Activated gamma-delta T cell treated with anti-CD3 and anti-CD28 coated beads, Interleukin-2, amount 50 U/mL, for 16 hours (primary cell): ENCODE results near the gene ZMYND15.

Experiments used
- DNase-seq: peaks from one replicate; pipeline ENCODE4 v3.0.0-alpha.2; 2020; ENCODE audit warnings: low read depth

ZMYND15 gene

GRCh38 chr17:4743898-4744297 lies 4.3 kb downstream of the ZMYND15 start:
- DNase-seq, result no peak

DNA sequence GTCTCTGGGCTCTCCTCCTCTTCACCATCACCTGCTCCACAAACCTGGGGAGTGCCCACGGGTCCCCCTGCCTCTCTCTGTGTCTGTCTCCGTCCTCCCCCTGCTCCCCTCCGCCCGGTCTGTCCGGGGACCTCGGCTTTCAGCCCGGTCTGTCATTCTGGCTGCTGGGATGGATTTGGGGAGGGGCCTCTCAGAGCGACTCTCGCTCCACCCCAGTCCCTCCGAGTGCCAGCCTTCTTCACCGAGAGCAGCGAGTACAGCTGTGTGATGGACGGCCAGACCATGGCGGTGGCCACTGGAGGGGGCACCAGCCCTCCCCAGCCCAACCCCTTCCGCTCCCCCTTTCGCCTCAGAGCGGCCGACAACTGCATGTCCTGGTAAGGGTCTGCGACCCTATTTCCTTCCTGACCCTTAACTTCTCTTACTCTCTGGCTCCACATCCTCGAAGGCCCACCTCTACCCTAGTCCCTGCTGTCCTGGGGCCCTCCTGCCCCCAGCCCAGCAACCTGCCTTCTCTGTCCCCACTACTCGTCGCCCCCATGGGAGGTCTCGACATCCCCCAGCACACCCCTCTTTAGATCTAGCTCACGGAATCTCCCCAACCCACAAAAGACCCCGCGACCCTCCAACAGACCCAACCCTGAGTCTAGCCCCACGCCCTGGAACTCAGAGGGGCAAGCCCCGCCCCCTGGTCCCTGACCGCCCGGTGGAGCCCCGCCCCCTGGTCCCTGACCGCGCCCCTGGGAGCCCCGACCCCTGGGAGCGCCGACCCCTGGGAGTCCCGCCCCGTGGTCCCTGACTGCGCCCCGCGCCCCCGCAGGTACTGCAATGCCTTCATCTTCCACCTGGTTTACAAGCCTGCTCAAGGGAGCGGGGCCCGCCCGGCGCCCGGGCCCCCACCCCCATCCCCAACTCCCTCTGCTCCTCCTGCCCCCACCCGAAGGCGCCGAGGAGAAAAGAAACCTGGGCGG lies 5.7 kb downstream of the ZMYND15 start:
- DNase-seq, result no peak

- no peak for DNase-seq
Measured at GRCh38 chr17:4747847-4748246, 8.2 kb downstream of the ZMYND15 start.

- no peak for DNase-seq
Measured at GRCh38 chr17:4748686-4749085, 9.1 kb downstream of the ZMYND15 start.

- DNase-seq, result no peak
Measured at GRCh38 chr17:4750606-4751005, 11.0 kb downstream of the ZMYND15 start.

- no peak for DNase-seq
Measured at GRCh38 chr17:4751932-4752331, 12.3 kb downstream of the ZMYND15 start.

DNA sequence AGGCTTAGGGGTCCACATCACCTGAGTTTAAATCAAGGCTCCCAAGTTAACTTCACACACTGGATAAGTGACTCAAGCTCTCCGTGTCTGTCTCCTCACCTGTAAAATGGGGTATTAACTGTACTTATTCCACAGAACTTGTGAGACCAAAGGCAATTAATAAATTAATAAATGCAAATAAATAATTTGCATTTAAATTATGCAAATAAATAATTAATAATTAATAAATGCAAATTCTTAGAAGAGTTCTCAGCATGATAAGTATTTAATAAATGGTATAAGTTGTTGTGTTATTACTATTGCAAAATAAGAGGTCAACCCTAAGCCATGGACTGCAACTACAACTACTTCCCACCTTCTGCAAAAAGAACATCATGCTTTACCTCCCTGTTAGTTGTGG lies 13.8 kb downstream of the ZMYND15 start:
- no peak for DNase-seq

DNA sequence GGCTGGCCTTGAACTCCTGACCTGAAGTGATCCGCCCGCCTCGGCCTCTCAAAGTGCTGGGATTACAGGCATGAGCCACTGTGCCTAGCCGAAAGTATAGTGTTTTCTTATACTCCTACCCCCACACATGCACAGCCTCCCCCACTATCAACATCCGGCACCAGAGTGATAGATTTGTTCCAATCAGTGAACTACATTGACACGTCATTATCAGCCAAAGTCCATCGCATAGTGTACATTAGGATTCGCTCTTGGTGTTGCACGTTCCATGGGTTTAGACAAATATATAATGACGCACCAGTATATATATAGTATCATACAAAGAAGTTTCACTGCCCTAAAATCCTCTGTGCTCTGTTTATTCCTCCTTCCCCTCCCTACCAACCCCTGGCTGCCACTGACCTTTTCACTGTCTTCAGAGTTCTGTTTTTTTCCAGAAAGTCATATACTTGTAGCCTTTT lies 20.2 kb downstream of the ZMYND15 start:
- DNase-seq, result no peak

DNA sequence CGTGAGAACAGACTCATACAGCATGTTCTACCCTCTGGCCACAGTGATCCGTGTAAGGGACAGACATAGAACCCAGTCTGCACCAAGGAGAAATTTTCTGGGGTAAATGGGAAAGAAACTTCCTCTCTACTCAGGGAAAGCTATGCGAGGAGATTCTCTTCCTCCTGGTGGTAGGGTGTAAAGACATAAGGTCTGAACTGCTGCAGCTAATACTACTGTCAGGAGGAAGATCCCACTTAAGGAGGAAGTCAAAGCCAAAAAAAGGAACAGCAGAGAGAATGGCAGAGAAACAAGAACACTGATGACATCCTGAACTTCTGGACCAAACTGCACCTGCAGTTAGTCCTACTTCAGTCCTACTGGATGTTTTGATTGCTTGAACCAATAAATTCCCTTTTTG lies 25.0 kb downstream of the ZMYND15 start:
- DNase-seq, result no peak

- no peak for DNase-seq
Measured at GRCh38 chr17:4766201-4766600, 26.6 kb downstream of the ZMYND15 start.

GRCh38 chr17:4766723-4767122 lies 27.1 kb downstream of the ZMYND15 start:
- DNase-seq, result no peak

GRCh38 chr17:4768298-4768697 lies 28.7 kb downstream of the ZMYND15 start:
- no peak for DNase-seq

- no peak for DNase-seq
Measured at GRCh38 chr17:4769628-4770027, 30.0 kb downstream of the ZMYND15 start.

- no peak for DNase-seq
Measured at GRCh38 chr17:4771519-4772234, 32.0 kb downstream of the ZMYND15 start, which contains the start of gene TM4SF5. TM4SF5 (plus strand) TSS chr17:4771886; CDS start chr17:4771923, 37 bp downstream.

GRCh38 chr17:4772235-4772613 lies 32.6 kb downstream of the ZMYND15 start:
- no peak for DNase-seq

GRCh38 chr17:4777969-4778760 lies 38.5 kb downstream of the ZMYND15 start:
- no peak for DNase-seq

- no peak for DNase-seq
Measured at GRCh38 chr17:4780325-4780955, 40.8 kb downstream of the ZMYND15 start.

DNA sequence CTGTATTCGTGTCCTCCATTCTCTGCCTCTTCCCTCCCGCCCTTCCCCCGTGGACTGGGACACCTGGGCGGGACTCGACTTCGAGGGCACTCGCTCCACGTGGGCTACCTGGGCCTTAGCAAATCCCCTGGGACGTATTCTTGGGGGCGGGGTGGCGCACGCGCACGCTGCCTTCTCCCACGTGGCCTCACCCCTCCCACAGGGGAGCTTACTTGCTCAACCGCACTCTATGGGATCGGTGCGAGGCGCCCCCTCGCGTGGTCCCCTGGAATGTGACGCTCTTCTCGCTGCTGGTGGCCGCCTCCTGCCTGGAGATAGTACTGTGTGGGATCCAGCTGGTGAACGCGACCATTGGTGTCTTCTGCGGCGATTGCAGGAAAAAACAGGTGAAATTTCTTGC lies 43.0 kb downstream of the ZMYND15 start:
- no peak for DNase-seq

- no peak for DNase-seq
Measured at GRCh38 chr17:4785311-4786105, 45.9 kb downstream of the ZMYND15 start.

DNA sequence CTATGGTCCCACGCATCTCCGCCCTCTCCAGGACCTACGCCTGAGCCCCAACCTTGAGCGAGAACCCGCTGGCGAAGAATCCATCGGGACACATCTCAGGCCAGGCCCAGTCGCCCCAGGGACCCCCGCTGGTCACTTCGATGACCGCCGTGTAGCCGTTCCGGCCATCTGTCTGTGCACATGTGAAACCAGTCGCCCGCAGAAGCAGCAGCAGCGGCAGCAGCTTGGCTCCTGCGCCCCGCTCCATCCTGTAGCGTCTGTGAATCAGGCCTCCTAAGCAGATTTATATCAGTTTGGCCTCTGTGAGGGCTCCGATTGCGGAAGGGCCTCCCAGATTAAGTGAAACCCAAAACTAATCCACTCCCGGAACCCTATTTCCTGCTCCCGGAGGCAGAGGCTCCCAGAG lies 46.5 kb downstream of the ZMYND15 start, which contains the start of gene VMO1:
Gene VMO1, minus strand, starts transcription at position 259 of the 406 bp plus-strand sequence. Its CDS starts 12 bp downstream, at position 247.
- no peak for DNase-seq

GRCh38 chr17:4786516-4786915 lies 46.9 kb downstream of the ZMYND15 start:
- DNase-seq, result no peak
